HG03354 (cell line): Measurements from ENCODE around the gene GAS2.

ENCODE experiments used
- ATAC-seq: cut with Tn5 transposase; IDR thresholded peaks from one replicate; pipeline ENCODE4 v1.9.1; 2021; ENCODE audit warnings: mild to moderate bottlenecking; ENCODE audit not compliant: unreplicated experiment, poor library complexity, severe bottlenecking

The GAS2 gene

DNA sequence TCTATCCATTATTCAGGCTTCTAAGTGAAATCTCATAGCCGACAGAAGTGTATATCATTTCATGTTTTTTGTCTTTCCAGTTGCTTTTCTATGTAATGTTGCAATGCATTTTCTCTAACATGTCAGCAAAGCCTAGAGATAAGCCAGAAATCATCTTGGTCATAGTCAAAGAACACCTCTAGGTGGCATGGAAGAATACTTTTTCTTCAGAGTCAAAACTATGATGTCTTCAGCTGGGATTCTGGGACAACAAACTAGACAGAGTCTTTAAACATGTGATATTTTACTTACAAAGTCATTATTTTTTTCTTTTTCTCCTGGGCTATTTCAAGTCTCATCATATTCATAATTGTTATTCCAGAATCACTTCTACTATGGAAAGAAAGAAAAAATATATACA, 4.4 kb downstream of the GAS2 start:
- ATAC-seq, result peak; percentile 42

GRCh38 chr11:22671751-22672150, 5.3 kb downstream of the GAS2 start:
- no peak for ATAC-seq

GRCh38 chr11:22674470-22675439, 8.3 kb downstream of the GAS2 start:
- no peak for ATAC-seq

DNA sequence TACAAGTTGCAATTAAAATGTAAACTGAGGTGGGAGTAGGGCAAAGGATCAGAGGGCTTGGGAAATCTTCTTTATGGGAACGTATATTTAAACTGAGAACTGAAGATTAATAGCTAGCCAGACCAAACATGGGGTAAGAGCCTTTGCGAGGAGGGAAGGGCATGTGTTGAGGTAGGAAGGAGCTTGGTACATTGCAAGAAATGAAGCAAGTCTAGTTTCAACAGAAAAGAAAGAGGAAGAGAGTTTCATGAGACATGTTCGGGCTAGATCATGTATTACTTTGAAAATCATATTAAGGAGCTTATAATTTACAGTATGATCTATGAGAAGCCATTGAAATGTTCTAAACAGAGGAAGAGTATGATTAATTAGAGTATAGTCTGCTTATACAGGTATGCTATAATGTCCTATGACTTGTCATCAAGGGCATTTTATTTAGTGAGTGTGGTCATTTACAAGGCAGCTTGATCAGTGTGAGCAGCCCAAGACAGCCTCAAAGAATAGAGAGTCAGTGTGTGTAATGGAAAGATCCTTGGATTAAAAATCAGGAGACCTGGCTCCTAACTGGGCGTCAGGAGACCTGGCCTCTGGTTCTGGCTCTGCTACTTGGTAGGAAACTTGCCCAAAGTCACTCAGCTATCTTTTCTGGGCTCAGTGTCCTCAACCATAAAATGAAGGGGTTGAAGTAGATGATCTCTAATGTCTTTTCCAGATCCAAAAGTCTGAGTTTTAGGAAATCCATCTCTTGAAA, 10.9 kb downstream of the GAS2 start:
- no peak for ATAC-seq

DNA sequence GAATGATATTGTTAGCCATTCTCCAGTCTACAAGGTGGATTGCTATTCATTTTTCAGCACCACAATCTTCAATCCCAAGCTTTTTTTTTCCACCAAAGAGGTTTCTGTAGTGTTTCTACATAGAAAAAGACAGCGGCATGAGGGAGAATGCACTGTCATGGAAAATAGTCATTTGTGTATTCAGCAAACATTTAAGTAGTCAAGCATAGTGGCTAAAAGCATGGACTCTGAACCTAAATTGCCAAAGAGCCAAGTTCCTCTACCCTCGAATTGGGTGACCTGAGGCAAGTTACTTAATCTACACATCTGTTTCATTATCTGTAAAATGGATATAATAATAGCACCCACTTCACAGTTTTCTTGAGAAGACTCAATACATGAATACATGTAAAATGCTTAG, 14.2 kb downstream of the GAS2 start:
- peak; percentile 35 for ATAC-seq

GRCh38 chr11:22681281-22681812, 14.9 kb downstream of the GAS2 start:
- peak; percentile 76 for ATAC-seq

DNA sequence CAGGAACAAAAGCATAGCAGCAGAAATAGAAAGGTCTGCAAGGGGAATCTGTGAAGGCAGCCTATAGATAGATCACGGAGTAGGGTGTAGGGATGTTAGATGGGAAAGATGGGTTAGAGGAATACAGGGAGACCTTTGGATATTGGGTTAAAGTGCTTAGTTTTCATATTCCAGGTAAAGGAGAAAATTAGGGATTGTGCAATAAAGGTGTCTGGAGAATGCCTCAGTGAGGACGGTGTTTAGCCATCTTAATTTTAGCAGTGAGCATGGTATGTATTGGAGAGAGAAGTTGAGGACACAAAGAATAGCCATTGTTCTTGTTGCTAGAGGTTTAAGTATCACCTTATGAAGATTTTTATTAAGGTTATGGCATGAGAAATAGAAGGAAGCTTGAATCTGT, 17.7 kb downstream of the GAS2 start:
- ATAC-seq, result no peak

GRCh38 chr11:22685111-22685510, 18.7 kb downstream of the GAS2 start:
- no peak for ATAC-seq

DNA sequence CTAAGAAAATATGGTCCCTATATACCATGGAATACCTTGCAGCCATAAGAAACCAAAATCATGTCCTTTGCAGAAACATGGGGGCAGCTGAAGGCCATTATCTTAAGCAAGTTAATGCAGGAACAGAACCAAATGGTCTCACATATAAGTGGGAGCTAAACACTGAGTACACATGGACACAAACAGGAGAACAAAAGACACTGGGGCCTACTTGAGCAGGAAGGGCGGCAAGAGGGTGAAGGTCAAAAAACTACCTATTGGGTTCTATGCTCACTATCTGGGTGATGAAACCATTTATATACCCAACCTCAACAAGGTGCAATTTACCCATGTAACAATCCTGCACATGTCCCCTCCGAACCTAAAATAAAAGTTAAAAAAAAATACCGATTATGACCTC, 22.5 kb downstream of the GAS2 start:
- ATAC-seq, result no peak

DNA sequence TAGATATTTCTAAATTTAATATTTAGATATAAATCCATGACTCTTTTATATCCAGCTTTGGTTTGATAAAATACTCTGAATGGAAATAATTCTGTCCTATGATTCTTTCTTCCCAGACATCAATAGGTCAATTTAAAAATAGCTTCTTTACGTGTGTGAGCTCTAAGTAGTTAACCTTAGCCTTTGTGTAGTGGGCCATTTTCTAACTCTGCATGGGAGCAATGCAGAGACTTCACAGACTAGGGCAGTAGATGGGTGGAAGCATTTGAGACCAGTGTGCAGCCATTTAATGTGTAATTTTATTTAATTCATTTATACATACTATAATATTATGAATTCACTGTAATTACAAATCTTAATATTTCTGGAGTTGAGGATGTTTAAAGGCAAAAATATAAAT, 23.8 kb downstream of the GAS2 start:
- no peak for ATAC-seq

DNA sequence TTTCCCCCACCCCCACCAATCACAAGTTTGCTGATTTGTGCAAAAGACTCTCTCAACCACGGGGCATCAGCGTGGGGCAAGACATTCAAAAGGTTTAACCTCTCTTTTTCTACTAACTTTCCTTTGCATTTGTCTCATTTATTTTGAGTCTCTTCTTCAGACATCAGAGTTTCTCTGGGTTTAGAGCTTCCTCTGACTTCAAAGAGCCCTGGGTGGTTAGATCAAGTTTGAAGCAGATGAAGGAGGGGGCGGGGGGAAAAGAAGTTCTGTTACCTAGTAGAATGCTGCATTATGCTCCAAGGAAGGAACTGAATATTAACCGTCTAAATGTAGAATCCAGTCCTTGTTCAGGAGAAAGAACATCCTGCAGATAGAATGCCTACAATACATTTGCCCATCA, 24.5 kb downstream of the GAS2 start:
- ATAC-seq, result no peak

GRCh38 chr11:22699388-22699787, 33.0 kb downstream of the GAS2 start:
- ATAC-seq, result peak; percentile 78

GRCh38 chr11:22702031-22702430, 35.6 kb downstream of the GAS2 start:
- no peak for ATAC-seq

DNA sequence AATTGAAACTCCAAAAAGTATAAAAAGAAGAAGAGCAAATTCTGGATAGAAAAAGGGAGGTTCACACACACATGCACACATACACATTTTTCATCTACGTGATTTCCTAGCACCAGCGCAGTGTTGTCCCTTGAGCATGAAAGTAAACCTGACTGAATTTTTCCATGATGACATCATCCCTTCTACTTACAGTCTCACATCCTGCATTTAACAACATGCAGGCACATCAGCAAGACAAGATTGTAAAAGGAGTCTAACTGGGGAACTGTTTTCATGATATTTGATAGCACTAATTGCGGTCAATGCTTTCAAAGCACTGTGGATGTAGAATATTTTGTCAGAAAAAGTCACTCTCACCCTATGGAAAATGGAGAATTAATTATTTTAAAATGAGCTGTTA, 36.6 kb downstream of the GAS2 start:
- peak; percentile 36 for ATAC-seq

DNA sequence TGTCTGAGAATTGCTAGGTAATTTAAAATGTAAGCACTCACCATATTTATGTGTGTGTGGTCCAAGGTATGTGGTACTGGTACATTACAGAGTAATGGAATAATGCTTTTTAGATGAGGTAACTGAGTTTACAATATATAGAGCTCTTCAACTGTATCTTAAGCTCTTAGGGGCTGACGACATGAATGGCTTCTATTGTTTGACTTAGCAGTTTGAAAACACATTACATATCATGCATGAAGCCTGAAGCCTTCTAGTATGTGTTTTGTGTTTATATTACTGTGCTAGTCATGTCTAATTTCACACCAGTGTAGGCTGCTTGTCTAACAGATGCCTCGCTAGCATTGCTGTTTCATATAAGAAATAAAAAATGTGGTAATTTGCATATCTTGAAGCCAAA, 37.2 kb downstream of the GAS2 start:
- no peak for ATAC-seq

DNA sequence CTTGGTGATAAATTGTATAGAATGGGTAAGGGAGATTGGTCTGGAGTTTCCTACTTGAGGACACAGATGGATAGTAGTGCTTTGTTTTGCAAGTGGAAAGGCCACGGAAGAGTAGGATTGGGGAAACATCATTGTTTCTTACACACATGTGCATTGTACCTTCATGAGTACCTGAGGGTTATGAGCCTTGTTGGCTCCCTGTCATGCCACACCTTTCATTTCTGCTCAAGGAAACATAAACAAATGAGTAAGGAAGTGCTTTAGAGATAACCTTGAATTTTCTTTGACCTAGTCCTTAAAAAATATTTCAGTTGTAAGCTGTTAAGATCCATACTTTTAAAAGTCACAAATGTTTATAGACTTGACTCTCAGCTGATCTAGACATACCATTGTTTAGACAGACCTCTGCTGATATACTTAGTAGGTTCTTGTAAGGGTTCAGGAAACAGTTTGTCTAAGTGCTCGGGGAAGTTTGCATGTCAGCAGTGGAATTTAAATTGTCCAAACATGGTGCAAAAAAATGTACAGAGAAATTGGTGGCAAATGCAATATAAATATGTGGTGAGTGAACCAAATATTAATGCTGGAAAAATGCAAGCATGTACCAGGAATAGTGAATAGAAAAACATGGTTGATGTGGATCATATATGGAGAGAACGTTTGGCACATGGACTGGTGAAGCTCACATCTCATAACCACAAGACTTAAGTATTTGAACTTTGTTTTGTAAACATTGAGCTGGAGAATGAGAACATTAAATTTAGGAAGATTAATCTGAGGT, 40.9 kb downstream of the GAS2 start:
- ATAC-seq, result no peak

DNA sequence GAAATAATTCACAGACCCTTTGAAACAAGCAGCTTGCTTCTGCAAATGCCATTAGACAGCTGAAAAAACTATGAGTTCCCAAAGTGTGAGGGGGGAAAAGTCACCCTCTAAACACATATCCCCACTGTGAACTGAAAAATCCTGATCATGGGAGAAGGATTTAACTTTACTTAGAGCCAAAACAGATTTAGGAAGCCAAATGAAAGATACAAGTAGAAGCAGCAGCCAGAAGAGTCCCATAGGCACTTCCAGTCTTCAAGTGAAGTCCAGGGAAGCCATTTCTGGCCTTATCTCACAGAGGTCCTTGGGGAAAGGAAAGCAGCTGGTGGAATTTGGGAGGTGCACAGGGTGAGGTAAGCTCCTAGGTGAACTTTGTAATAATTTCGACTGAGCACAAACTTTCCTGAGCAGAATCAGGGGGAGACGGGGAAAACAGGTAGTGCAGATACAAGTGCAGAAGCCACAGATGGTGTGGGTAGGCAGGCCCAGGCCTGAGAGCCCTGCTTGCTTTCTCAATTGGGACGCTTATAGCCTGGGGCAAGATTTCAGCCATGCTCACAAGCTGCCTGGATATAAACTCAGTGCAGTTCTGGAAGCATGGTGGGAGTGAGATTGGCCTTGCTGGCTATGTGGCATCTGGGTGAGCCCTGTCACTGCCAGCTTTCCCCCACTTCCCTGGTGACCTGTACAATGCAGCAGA, 44.8 kb downstream of the GAS2 start:
- ATAC-seq, result no peak

GRCh38 chr11:22711880-22712279, 45.5 kb downstream of the GAS2 start:
- no peak for ATAC-seq

DNA sequence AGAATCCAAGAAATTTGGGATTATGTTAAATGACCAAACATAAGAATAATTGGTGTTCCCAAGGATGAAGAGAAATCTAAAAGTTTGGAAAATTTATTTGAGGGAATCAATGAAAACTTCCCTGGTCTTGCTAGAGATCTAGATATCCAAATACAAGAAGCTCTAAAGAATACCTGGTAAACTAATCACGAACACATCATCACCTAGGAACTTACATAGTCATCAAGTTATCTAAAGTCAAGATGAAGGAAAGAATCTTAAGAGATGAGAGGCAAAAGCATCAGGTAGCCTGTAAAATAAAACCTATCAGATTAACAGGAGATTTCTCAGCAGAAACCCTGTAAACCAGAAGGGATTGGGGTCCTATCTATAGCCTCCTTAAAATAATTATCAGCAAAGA, 46.9 kb downstream of the GAS2 start:
- no peak for ATAC-seq
